IPS-15b (cell line): ENCODE data around the gene STMN3.

ENCODE experiments used
- H3K27me3 ChIP-seq: one replicate; pipeline ENCODE4 v1.6.1; 2013; ENCODE audit warnings: low read length; ENCODE audit not compliant: control insufficient read depth, insufficient read depth
- H3K36me3 ChIP-seq: one replicate; pipeline ENCODE4 v1.6.1; 2013; ENCODE audit warnings: low read length; ENCODE audit not compliant: control insufficient read depth, insufficient read depth
- H3K4me1 ChIP-seq: one replicate; pipeline ENCODE4 v1.6.1; 2013; ENCODE audit warnings: mild to moderate bottlenecking, low read length; ENCODE audit not compliant: control insufficient read depth, insufficient read depth
- H3K4me3 ChIP-seq: one replicate; pipeline ENCODE4 v1.5.1; 2013; ENCODE audit warnings: low read depth, low read length
- H3K9ac ChIP-seq: one replicate; pipeline ENCODE4 v1.6.1; 2013; ENCODE audit warnings: low read depth, mild to moderate bottlenecking, low read length
- H3K9me3 ChIP-seq: one replicate; pipeline ENCODE4 v1.6.1; 2013; ENCODE audit warnings: mild to moderate bottlenecking, low read length; ENCODE audit not compliant: control insufficient read depth, insufficient read depth

The STMN3 gene

GRCh38 chr20:63653041-63653973 is at the start of gene STMN3:
Gene STMN3, minus strand, starts transcription at chr20:63653424. Its CDS starts 79 bp downstream, at chr20:63653345.
- Histone ChIP-seq H3K36me3 (no peaks in the 10 kb centered on the region), H3K4me3 (peak within 1 kb of the TSS; percentile 61), H3K4me1 (peaks cover 4% of the 10 kb centered on the region), H3K27me3 (peaks cover 5% of the 10 kb centered on the region), H3K9ac (peak within 1 kb of the TSS; percentile 28), H3K9me3 (no peaks in the 10 kb centered on the region)

- no peaks in the 10 kb centered on the region for H3K9me3 ChIP-seq
- H3K27me3 ChIP-seq = no peaks in the 10 kb centered on the region
- peaks cover 4% of the 10 kb centered on the region for H3K4me1 ChIP-seq
- H3K36me3 ChIP-seq = peaks cover 26% of the 10 kb centered on the region
- no peak overlapping the region for H3K4me3 ChIP-seq
- H3K9ac ChIP-seq = no peak overlapping the region
Measured at GRCh38 chr20:63702036-63702665, 48.9 kb upstream of the STMN3 start.

GRCh38 chr20:63701329-63702035 is 48.3 kb upstream of the STMN3 start:
- no peaks in the 10 kb centered on the region for H3K9me3 ChIP-seq
- peaks cover 4% of the 10 kb centered on the region for H3K4me1 ChIP-seq
- H3K27me3 ChIP-seq = no peaks in the 10 kb centered on the region
- H3K4me3 ChIP-seq = no peak overlapping the region
- H3K36me3 ChIP-seq = peaks cover 24% of the 10 kb centered on the region
- H3K9ac ChIP-seq = no peak overlapping the region

GRCh38 chr20:63701051-63701328 is 47.8 kb upstream of the STMN3 start:
- peaks cover 19% of the 10 kb centered on the region for H3K36me3 ChIP-seq
- H3K9me3 ChIP-seq = no peaks in the 10 kb centered on the region
- peaks cover 4% of the 10 kb centered on the region for H3K4me1 ChIP-seq
- no peaks in the 10 kb centered on the region for H3K27me3 ChIP-seq
- no peak overlapping the region for H3K4me3 ChIP-seq
- no peak overlapping the region for H3K9ac ChIP-seq

GRCh38 chr20:63700199-63701050 is 47.2 kb upstream of the STMN3 start:
- Histone ChIP-seq H3K9ac (no peak overlapping the region), H3K36me3 (peaks cover 13% of the 10 kb centered on the region), H3K27me3 (no peaks in the 10 kb centered on the region), H3K9me3 (no peaks in the 10 kb centered on the region), H3K4me3 (no peak overlapping the region), H3K4me1 (peaks cover 4% of the 10 kb centered on the region)

GRCh38 chr20:63699466-63700198 is 46.4 kb upstream of the STMN3 start:
- Histone ChIP-seq H3K36me3 (peaks cover 5% of the 10 kb centered on the region), H3K27me3 (no peaks in the 10 kb centered on the region), H3K9me3 (no peaks in the 10 kb centered on the region), H3K9ac (peak overlapping the region; percentile 24), H3K4me3 (no peak overlapping the region), H3K4me1 (peaks cover 4% of the 10 kb centered on the region)

- Histone ChIP-seq H3K4me3 (no peak overlapping the region), H3K36me3 (peaks cover 4% of the 10 kb centered on the region), H3K9ac (peak overlapping the region; percentile 24), H3K9me3 (no peaks in the 10 kb centered on the region), H3K27me3 (no peaks in the 10 kb centered on the region), H3K4me1 (peaks cover 4% of the 10 kb centered on the region)
Measured at GRCh38 chr20:63698739-63699465, 45.7 kb upstream of the STMN3 start.

- Histone ChIP-seq H3K4me1 (peaks cover 4% of the 10 kb centered on the region), H3K4me3 (no peak overlapping the region), H3K36me3 (peaks cover 4% of the 10 kb centered on the region), H3K9me3 (no peaks in the 10 kb centered on the region), H3K9ac (no peak overlapping the region), H3K27me3 (no peaks in the 10 kb centered on the region)
Measured at GRCh38 chr20:63697868-63698545, 44.8 kb upstream of the STMN3 start.

GRCh38 chr20:63697357-63697867 is 44.2 kb upstream of the STMN3 start:
- H3K9ac ChIP-seq = no peak overlapping the region
- peak overlapping the region; percentile 59 for H3K4me3 ChIP-seq
- no peaks in the 10 kb centered on the region for H3K27me3 ChIP-seq
- peaks cover 4% of the 10 kb centered on the region for H3K4me1 ChIP-seq
- no peaks in the 10 kb centered on the region for H3K9me3 ChIP-seq
- peaks cover 9% of the 10 kb centered on the region for H3K36me3 ChIP-seq
